Stimulated activated CD4-positive, alpha-beta T cell treated with anti-CD3 and anti-CD28 coated beads, Interleukin-1b, Interleukin-23, amount 100 ng/mL, for 4 hours (primary cell): ENCODE measurements around the gene FLNC.

Source experiments
- DNase-seq, 2 donors: peaks; one replicate each; pipeline ENCODE4 v3.0.0-alpha.2; 2020; ENCODE audit warnings: low read depth in 2 of 2

The FLNC gene

GRCh38 chr7:128865303-128865702, 35.1 kb downstream of the FLNC start:
- no peak for DNase-seq

- DNase-seq: no peak
Measured at GRCh38 chr7:128865996-128866877, 36.0 kb downstream of the FLNC start.

GRCh38 chr7:128867241-128867640, 37.0 kb downstream of the FLNC start:
- no peak for DNase-seq

- no peak for DNase-seq
Measured at GRCh38 chr7:128867842-128868623, 37.8 kb downstream of the FLNC start.

GRCh38 chr7:128868624-128869137, 38.5 kb downstream of the FLNC start:
- no peak for DNase-seq

- DNase-seq: peak; percentile 21 to 41
Measured at GRCh38 chr7:128869138-128869943, 39.1 kb downstream of the FLNC start.

- DNase-seq: peak in 1 of 2 donors; percentile 14
Measured at GRCh38 chr7:128869944-128870285, 39.7 kb downstream of the FLNC start.

- no peak for DNase-seq
Measured at GRCh38 chr7:128871050-128871449, 40.8 kb downstream of the FLNC start.

GRCh38 chr7:128872394-128872824, 42.2 kb downstream of the FLNC start:
- no peak for DNase-seq

- DNase-seq: no peak
Measured at GRCh38 chr7:128873234-128873633, 43.0 kb downstream of the FLNC start.

GRCh38 chr7:128874140-128875031, 44.2 kb downstream of the FLNC start:
- no peak for DNase-seq

GRCh38 chr7:128875523-128875948, 45.3 kb downstream of the FLNC start:
- DNase-seq: no peak

GRCh38 chr7:128876127-128876526, 45.9 kb downstream of the FLNC start:
- no peak for DNase-seq

GRCh38 chr7:128876586-128876977, 46.4 kb downstream of the FLNC start:
- DNase-seq: no peak

GRCh38 chr7:128876978-128877755, 47.0 kb downstream of the FLNC start:
- no peak for DNase-seq

GRCh38 chr7:128877756-128878120, 47.5 kb downstream of the FLNC start:
- no peak for DNase-seq

- no peak for DNase-seq
Measured at GRCh38 chr7:128878226-128879105, 48.3 kb downstream of the FLNC start.

GRCh38 chr7:128879461-128879938, 49.3 kb downstream of the FLNC start:
- no peak for DNase-seq
